HCT116 (cell line): ENCODE data around the gene ZXDC. TPM values are rescaled to one million over a fixed set of nuclear protein-coding genes. Genes with fewer than 3 reads are reported as not detected.

Experiments
- ATAC-seq: fragments of 200-7000 bp; cut with Tn5 transposase; 2 replicates; pipeline ENCODE4 v1.9.1; 2020; ENCODE audit warnings: mild to moderate bottlenecking, moderate library complexity
- BruUV-seq: library from RNA; stranded (reverse); fragments of 400-500 nt; replicated peaks from 2 replicates; lab custom pipeline; 2021; lab: Mats Ljungman, UMichigan
- CTCF ChIA-PET: fragments of 300-600 bp; sonication (Branson Sonifier 250); formaldehyde crosslinking; loops from one replicate; lab custom pipeline; 2021; ENCODE audit warnings: antibody characterized with exemption; lab: Charles Lee
- POLR2A ChIA-PET: fragments of 300-600, 350-600 bp; sonication (Branson Sonifier 250); formaldehyde crosslinking; loops from one replicate; lab custom pipeline; 2021; ENCODE audit warnings: antibody characterized with exemption; lab: Charles Lee
- RAD21 ChIA-PET, 2 experiments: fragments of 300-600 bp; sonication (Branson Sonifier 250); formaldehyde crosslinking; loops; one replicate each; lab custom pipeline; 2023; ENCODE audit warnings: low total read pairs in 2 of 2; ENCODE audit not compliant: uncharacterized antibody in 2 of 2, unreplicated experiment in 2 of 2, low non-redundant PET in 1 of 2; lab: Charles Lee
- DNase-seq: peaks from one replicate; pipeline ENCODE4 v3.0.0-alpha.2; 2010; ENCODE audit warnings: low read depth, low spot score
- H2AFZ ChIP-seq: fragments of 200-600 bp; shearing (Covaris generic), sonication (generic); 2 replicates; pipeline ENCODE4 v1.6.1; 2017; ENCODE audit warnings: low read depth, mixed run types, mixed read lengths, antibody characterized with exemption, low read length; ENCODE audit not compliant: poor library complexity, severe bottlenecking
- H3K27ac ChIP-seq: 2 replicates; pipeline ENCODE4 v1.5.1; 2012; ENCODE audit warnings: low read depth, low read length
- H3K27me3 ChIP-seq: fragments of 200-600 bp; sonication (generic); 2 replicates; pipeline ENCODE4 v1.6.1; 2016; ENCODE audit warnings: mixed run types, low read length, mixed read lengths; ENCODE audit not compliant: insufficient read depth
- H3K36me3 ChIP-seq, 2 experiments: fragments of 200-500 bp in 1 of 2; fragments of 200-600 bp in 1 of 2; sonication (Bioruptor generic) in 1 of 2; sonication (generic) in 1 of 2; 2 replicates each; pipeline versions ENCODE4 v1.5.1 to v1.6.1; 2014 to 2016; ENCODE audit warnings: low read length in 2 of 2, inconsistent platforms in 1 of 2, mixed read lengths in 1 of 2, mixed run types in 1 of 2; ENCODE audit not compliant: insufficient read depth in 2 of 2, control insufficient read depth in 1 of 2
- H3K4me1 ChIP-seq, 2 experiments: fragments of 200-600 bp in 1 of 2; sonication (generic) in 1 of 2; 2 replicates each; pipeline versions ENCODE4 v1.5.1 to v1.6.1; 2012 to 2017; ENCODE audit warnings: low read length in 2 of 2, inconsistent platforms in 1 of 2, mild to moderate bottlenecking in 1 of 2, mixed read lengths in 1 of 2, mixed run types in 1 of 2, moderate library complexity in 1 of 2; ENCODE audit not compliant: insufficient read depth in 2 of 2, control insufficient read depth in 1 of 2
- H3K4me2 ChIP-seq: fragments of 200-600 bp; sonication (generic); 2 replicates; pipeline ENCODE4 v1.6.1; 2017; ENCODE audit warnings: mixed run types, low read length, mixed read lengths
- H3K4me3 ChIP-seq, 2 experiments: fragments of 200-600 bp in 1 of 2; sonication (generic) in 1 of 2; replicated peaks in 1 of 2; 2 replicates each; pipeline ENCODE4 v1.5.1; 2011 to 2016; ENCODE audit warnings: low read length in 2 of 2, control low read depth in 1 of 2, low read depth in 1 of 2, mild to moderate bottlenecking in 1 of 2, mixed read lengths in 1 of 2, mixed run types in 1 of 2
- H3K79me2 ChIP-seq: fragments of 200-600 bp; sonication (generic); 2 replicates; pipeline ENCODE4 v1.6.1; 2017; ENCODE audit warnings: mild to moderate bottlenecking, mixed run types, low read length, moderate library complexity, mixed read lengths; ENCODE audit not compliant: insufficient read depth
- H3K9ac ChIP-seq: fragments of 200-600 bp; sonication (generic); 2 replicates; pipeline ENCODE4 v1.6.1; 2016; ENCODE audit warnings: low read length, mixed read lengths
- H3K9me2 ChIP-seq: fragments of 200-600 bp; sonication (generic), shearing (Covaris generic); 2 replicates; pipeline ENCODE4 v1.6.1; 2017; ENCODE audit warnings: mixed run types, mild to moderate bottlenecking, moderate library complexity; ENCODE audit not compliant: insufficient read depth
- H3K9me3 ChIP-seq, 2 experiments: fragments of 200-500 bp in 1 of 2; fragments of 200-600 bp in 1 of 2; sonication (Bioruptor generic) in 1 of 2; sonication (generic) in 1 of 2; 2 replicates each; pipeline ENCODE4 v1.6.1; 2014 to 2017; ENCODE audit warnings: low read length in 2 of 2, mixed read lengths in 2 of 2, inconsistent platforms in 1 of 2, low read depth in 1 of 2, mild to moderate bottlenecking in 1 of 2, mixed run types in 1 of 2, moderate library complexity in 1 of 2; ENCODE audit not compliant: control insufficient read depth in 1 of 2, insufficient read depth in 1 of 2
- H4K20me1 ChIP-seq: fragments of 200-600 bp; sonication (generic), shearing (Covaris generic); 2 replicates; pipeline ENCODE4 v1.6.1; 2017; ENCODE audit warnings: mixed run types, mild to moderate bottlenecking, moderate library complexity; ENCODE audit not compliant: insufficient read depth
- CEBPB ChIP-seq: IDR thresholded peaks from 2 replicates; pipeline ENCODE4 v1.6.1; 2012; ENCODE audit warnings: low read depth
- EGR1 ChIP-seq: IDR thresholded peaks from 2 replicates; pipeline ENCODE4 v1.6.1; 2012; ENCODE audit warnings: low read depth
- ELF1 ChIP-seq: IDR thresholded peaks from 2 replicates; pipeline ENCODE4 v1.6.1; 2012; ENCODE audit warnings: low read depth, borderline replicate concordance
- EZH2 ChIP-seq: fragments of 200-600 bp; sonication (generic); IDR thresholded peaks from 2 replicates; pipeline ENCODE4 v1.6.1; 2017; ENCODE audit warnings: antibody characterized with exemption, mixed run types
- EZH2phosphoT487 ChIP-seq: fragments of 200-600 bp; IDR thresholded peaks from 2 replicates; pipeline ENCODE4 v1.6.1; 2018; ENCODE audit warnings: antibody characterized with exemption, borderline replicate concordance
- FOSL1 ChIP-seq: IDR thresholded peaks from 2 replicates; pipeline ENCODE4 v1.6.1; 2012; ENCODE audit warnings: low read depth
- JUND ChIP-seq: IDR thresholded peaks from 2 replicates; pipeline ENCODE4 v1.6.1; 2012
- POLR2A ChIP-seq: IDR thresholded peaks from 2 replicates; pipeline ENCODE4 v1.7.0; 2011; ENCODE audit warnings: borderline replicate concordance; ENCODE audit not compliant: insufficient read depth, insufficient read length; ENCODE audit errors: extremely low read depth
- POLR2AphosphoS5 ChIP-seq: IDR thresholded peaks from 2 replicates; pipeline ENCODE4 v1.6.1; 2011; ENCODE audit warnings: mild to moderate bottlenecking, low read depth, low read length, moderate library complexity
- RAD21 ChIP-seq: IDR thresholded peaks from 2 replicates; pipeline ENCODE4 v1.6.1; 2012; ENCODE audit warnings: low read depth, mild to moderate bottlenecking
- SP1 ChIP-seq: IDR thresholded peaks from 2 replicates; pipeline ENCODE4 v1.6.1; 2012; ENCODE audit warnings: low read depth
- SRF ChIP-seq: IDR thresholded peaks from 2 replicates; pipeline ENCODE4 v1.6.1; 2012; ENCODE audit warnings: low read depth
- TCF7L2 ChIP-seq: IDR thresholded peaks from 2 replicates; pipeline ENCODE4 v1.7.0; 2011; ENCODE audit warnings: borderline replicate concordance, inconsistent platforms; ENCODE audit not compliant: insufficient read depth, insufficient read length; ENCODE audit errors: extremely low read depth
- YY1 ChIP-seq: IDR thresholded peaks from 2 replicates; pipeline ENCODE4 v1.6.1; 2011; ENCODE audit warnings: low read length, low read depth, moderate library complexity, mild to moderate bottlenecking; ENCODE audit not compliant: insufficient replicate concordance; ENCODE audit errors: extremely low read depth
- ZFX ChIP-seq: fragments of 450-650 bp; IDR thresholded peaks from 2 replicates; pipeline ENCODE4 v1.6.1; 2017
- ZNF274 ChIP-seq: fragments of 200-500 bp; sonication (Bioruptor generic); IDR thresholded peaks from 2 replicates; pipeline ENCODE4 v1.6.1; 2014; ENCODE audit warnings: mild to moderate bottlenecking, low read depth, low read length, inconsistent platforms
- intact Hi-C: fragments of 100-400 bp; cut with micrococcal nuclease; formaldehyde crosslinking; loops from 2 replicates; pipeline ENCODE4 v1.10.0; 2022
- total RNA-seq: library from RNA; stranded (reverse); gene quantifications from one replicate; pipeline ENCODE4 v1.2.1, GENCODE V29; 2021; ENCODE audit not compliant: unreplicated experiment
- TF ChIP-seq, protein P1 (sequence below): IDR thresholded peaks from 2 replicates; pipeline ENCODE4 v1.6.1; 2012
- TF ChIP-seq, protein P2 (sequence below): IDR thresholded peaks from 2 replicates; pipeline ENCODE4 v1.6.1; 2012; ENCODE audit warnings: low read depth
- TF ChIP-seq, protein P3 (sequence below): IDR thresholded peaks from 2 replicates; pipeline ENCODE4 v1.6.1; 2012
- TF ChIP-seq, protein P4 (sequence below): IDR thresholded peaks from 2 replicates; pipeline ENCODE4 v1.6.1; 2011; ENCODE audit warnings: mild to moderate bottlenecking, low read length, moderate library complexity; ENCODE audit not compliant: insufficient replicate concordance; ENCODE audit errors: extremely low read depth

ZXDC gene
- total RNA-seq, 1 experiment from 2014 or later = 29.9 TPM

DNA sequence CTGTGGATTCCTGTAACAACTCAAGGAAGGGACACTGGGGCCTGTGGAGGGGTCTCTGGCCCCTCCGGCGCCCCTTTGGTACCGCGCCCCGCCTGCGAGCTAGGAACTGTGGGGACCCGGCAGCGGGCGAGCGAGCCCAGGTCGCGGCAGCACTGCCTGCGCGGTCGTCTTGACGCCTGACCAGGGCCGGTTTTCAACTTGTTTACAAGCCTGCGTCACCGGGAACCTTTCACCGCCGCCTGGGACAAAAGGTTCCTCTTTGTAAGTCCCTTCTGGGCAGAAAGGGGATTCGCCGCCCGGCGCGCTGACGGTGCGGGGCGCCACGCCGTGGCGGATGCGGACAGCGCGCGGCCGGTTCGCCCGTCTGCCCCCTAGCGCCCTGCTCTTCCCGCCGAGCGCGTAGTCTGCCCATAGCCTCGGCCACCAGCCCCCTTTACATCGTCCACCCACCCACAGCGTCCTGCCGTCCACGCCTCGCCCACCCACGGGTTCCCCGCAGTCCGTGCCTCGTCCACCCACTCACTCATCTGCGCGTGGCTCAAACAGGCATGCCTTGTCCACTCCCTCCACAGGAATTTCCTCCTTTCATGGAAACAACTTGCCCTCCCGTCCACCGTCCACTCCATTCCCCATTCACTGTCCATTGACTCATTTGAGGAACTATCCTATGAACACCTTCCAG lies 86.4 kb downstream of the ZXDC start:
- no peaks in the 10 kb centered on the region for H4K20me1 ChIP-seq
- H3K4me1 ChIP-seq = peaks cover 7 to 12% of the 10 kb centered on the region in 2 experiments; a peak in 3 of 4 replicates
- H3K27ac ChIP-seq = peak overlapping the region; percentile 24; the same call in 1 of the 2 replicates
- peak overlapping the region; percentile 70 for H3K4me2 ChIP-seq
- H2AFZ ChIP-seq = peak overlapping the region; percentile 85
- peak; percentile 98 for ATAC-seq
- H3K9me3 ChIP-seq = no peaks in the 10 kb centered on the region
- no TSS peak for BruUV-seq
- no peaks in the 10 kb centered on the region for H3K36me3 ChIP-seq
- ChIA-PET POLR2A (no interaction called here), RAD21 (no interaction called here), CTCF (interaction anchor here (1.0 to 1.2 kb wide), 3 partner anchors 130 to 143 kb away, joined by 3 to 4 read pairs (median 3); no protein-coding TSS in a partner anchor)
- intact Hi-C loops = loop anchor here (1.0 to 2.0 kb wide), 4 partner anchors 130 to 255 kb away; no protein-coding TSS in a partner anchor
- H3K9ac ChIP-seq = peak overlapping the region; percentile 37
- H3K79me2 ChIP-seq = no peaks in the 10 kb centered on the region
- H3K4me3 ChIP-seq = peak overlapping the region; percentile 31 to 41
- H3K9me2 ChIP-seq = no peaks in the 10 kb centered on the region
- peak; percentile 72 for DNase-seq
- no peaks in the 10 kb centered on the region for H3K27me3 ChIP-seq
- TF ChIP-seq YY1 (peak; percentile 36), CEBPB (no peak), POLR2AphosphoS5 (no peak), SRF (no peak), RAD21 (peak; percentile 96), EZH2phosphoT487 (no peak), FOSL1 (no peak), ZNF274 (no peak), POLR2A (no peak), EZH2 (no peak), ZFX (no peak), SP1 (no peak), ELF1 (no peak), TCF7L2 (peak; percentile 31), JUND (no peak), EGR1 (peak; percentile 39; the same call in 1 of the 2 replicates)
- TF ChIP-seq, protein P1, sequence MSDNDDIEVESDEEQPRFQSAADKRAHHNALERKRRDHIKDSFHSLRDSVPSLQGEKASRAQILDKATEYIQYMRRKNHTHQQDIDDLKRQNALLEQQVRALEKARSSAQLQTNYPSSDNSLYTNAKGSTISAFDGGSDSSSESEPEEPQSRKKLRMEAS = peak; percentile 62
- TF ChIP-seq, protein P2, sequence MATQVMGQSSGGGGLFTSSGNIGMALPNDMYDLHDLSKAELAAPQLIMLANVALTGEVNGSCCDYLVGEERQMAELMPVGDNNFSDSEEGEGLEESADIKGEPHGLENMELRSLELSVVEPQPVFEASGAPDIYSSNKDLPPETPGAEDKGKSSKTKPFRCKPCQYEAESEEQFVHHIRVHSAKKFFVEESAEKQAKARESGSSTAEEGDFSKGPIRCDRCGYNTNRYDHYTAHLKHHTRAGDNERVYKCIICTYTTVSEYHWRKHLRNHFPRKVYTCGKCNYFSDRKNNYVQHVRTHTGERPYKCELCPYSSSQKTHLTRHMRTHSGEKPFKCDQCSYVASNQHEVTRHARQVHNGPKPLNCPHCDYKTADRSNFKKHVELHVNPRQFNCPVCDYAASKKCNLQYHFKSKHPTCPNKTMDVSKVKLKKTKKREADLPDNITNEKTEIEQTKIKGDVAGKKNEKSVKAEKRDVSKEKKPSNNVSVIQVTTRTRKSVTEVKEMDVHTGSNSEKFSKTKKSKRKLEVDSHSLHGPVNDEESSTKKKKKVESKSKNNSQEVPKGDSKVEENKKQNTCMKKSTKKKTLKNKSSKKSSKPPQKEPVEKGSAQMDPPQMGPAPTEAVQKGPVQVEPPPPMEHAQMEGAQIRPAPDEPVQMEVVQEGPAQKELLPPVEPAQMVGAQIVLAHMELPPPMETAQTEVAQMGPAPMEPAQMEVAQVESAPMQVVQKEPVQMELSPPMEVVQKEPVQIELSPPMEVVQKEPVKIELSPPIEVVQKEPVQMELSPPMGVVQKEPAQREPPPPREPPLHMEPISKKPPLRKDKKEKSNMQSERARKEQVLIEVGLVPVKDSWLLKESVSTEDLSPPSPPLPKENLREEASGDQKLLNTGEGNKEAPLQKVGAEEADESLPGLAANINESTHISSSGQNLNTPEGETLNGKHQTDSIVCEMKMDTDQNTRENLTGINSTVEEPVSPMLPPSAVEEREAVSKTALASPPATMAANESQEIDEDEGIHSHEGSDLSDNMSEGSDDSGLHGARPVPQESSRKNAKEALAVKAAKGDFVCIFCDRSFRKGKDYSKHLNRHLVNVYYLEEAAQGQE = no peak
- TF ChIP-seq, protein P3, sequence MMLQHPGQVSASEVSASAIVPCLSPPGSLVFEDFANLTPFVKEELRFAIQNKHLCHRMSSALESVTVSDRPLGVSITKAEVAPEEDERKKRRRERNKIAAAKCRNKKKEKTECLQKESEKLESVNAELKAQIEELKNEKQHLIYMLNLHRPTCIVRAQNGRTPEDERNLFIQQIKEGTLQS = no peak
- TF ChIP-seq, protein P4, sequence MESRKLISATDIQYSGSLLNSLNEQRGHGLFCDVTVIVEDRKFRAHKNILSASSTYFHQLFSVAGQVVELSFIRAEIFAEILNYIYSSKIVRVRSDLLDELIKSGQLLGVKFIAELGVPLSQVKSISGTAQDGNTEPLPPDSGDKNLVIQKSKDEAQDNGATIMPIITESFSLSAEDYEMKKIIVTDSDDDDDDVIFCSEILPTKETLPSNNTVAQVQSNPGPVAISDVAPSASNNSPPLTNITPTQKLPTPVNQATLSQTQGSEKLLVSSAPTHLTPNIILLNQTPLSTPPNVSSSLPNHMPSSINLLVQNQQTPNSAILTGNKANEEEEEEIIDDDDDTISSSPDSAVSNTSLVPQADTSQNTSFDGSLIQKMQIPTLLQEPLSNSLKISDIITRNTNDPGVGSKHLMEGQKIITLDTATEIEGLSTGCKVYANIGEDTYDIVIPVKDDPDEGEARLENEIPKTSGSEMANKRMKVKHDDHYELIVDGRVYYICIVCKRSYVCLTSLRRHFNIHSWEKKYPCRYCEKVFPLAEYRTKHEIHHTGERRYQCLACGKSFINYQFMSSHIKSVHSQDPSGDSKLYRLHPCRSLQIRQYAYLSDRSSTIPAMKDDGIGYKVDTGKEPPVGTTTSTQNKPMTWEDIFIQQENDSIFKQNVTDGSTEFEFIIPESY = no peak
